Measurements from ENCODE around the gene TCHP. TPM values are rescaled to one million over a fixed set of nuclear protein-coding genes. Genes with fewer than 3 reads are reported as not detected.

TCHP gene
- total RNA-seq, 1 donor from 2014 or later: 20.8 TPM

- peaks cover 37% of the 10 kb centered on the region for H3K36me3 Mint-ChIP-seq (ENCODE audit: low read depth, unreplicated experiment)
Measured at GRCh38 chr12:109963330-109963729, 63.3 kb downstream of the TCHP start.

GRCh38 chr12:109963743-109964429 is 63.8 kb downstream of the TCHP start:
- no peak overlapping the region for H3K27ac Mint-ChIP-seq (ENCODE audit: unreplicated experiment)
- H3K4me1 Mint-ChIP-seq (ENCODE audit: unreplicated experiment): no peaks in the 10 kb centered on the region
- DNase-seq (ENCODE audit: low spot score): no peak
- H3K36me3 Mint-ChIP-seq (ENCODE audit: low read depth, unreplicated experiment): peaks cover 32% of the 10 kb centered on the region
- no peaks in the 10 kb centered on the region for H3K9me3 Mint-ChIP-seq (ENCODE audit: unreplicated experiment)
- TF ChIP-seq CTCF (IDR thresholded peaks at IDR 0.05; ENCODE audit: unreplicated experiment): no peak
- no peaks in the 10 kb centered on the region for H3K27me3 Mint-ChIP-seq (ENCODE audit: unreplicated experiment)
- H3K4me3 Mint-ChIP-seq (ENCODE audit: unreplicated experiment): peak overlapping the region; percentile 28

More at GRCh38 chr12:109963330-109963729, 63.3 kb downstream of the TCHP start:
- Mint-ChIP-seq H3K9me3 (ENCODE audit: unreplicated experiment) (no peaks in the 10 kb centered on the region), H3K4me1 (ENCODE audit: unreplicated experiment) (no peaks in the 10 kb centered on the region), H3K4me3 (ENCODE audit: unreplicated experiment) (no peak overlapping the region), H3K27me3 (ENCODE audit: unreplicated experiment) (no peaks in the 10 kb centered on the region), H3K27ac (ENCODE audit: unreplicated experiment) (no peak overlapping the region)
- no peak for TF ChIP-seq CTCF (IDR thresholded peaks at IDR 0.05; ENCODE audit: unreplicated experiment)
- DNase-seq (ENCODE audit: low spot score): no peak

- Mint-ChIP-seq H3K36me3 (ENCODE audit: low read depth, unreplicated experiment) (peaks cover 25% of the 10 kb centered on the region), H3K4me3 (ENCODE audit: unreplicated experiment) (no peak overlapping the region), H3K27me3 (ENCODE audit: unreplicated experiment) (no peaks in the 10 kb centered on the region), H3K27ac (ENCODE audit: unreplicated experiment) (no peak overlapping the region), H3K9me3 (ENCODE audit: unreplicated experiment) (no peaks in the 10 kb centered on the region), H3K4me1 (ENCODE audit: unreplicated experiment) (no peaks in the 10 kb centered on the region)
- no peak for DNase-seq (ENCODE audit: low spot score)
- TF ChIP-seq CTCF (IDR thresholded peaks at IDR 0.05; ENCODE audit: unreplicated experiment): no peak
Measured at GRCh38 chr12:109966546-109966945, 66.5 kb downstream of the TCHP start.

GRCh38 chr12:109967383-109968031 is 67.4 kb downstream of the TCHP start:
- H3K4me1 Mint-ChIP-seq (ENCODE audit: unreplicated experiment): no peaks in the 10 kb centered on the region
- H3K4me3 Mint-ChIP-seq (ENCODE audit: unreplicated experiment): no peak overlapping the region
- peaks cover 27% of the 10 kb centered on the region for H3K36me3 Mint-ChIP-seq (ENCODE audit: low read depth, unreplicated experiment)
- H3K27me3 Mint-ChIP-seq (ENCODE audit: unreplicated experiment): no peaks in the 10 kb centered on the region
- H3K9me3 Mint-ChIP-seq (ENCODE audit: unreplicated experiment): no peaks in the 10 kb centered on the region
- DNase-seq (ENCODE audit: low spot score): no peak
- TF ChIP-seq CTCF (IDR thresholded peaks at IDR 0.05; ENCODE audit: unreplicated experiment): no peak
- no peak overlapping the region for H3K27ac Mint-ChIP-seq (ENCODE audit: unreplicated experiment)

Other genes with a start within 250 kb of the TCHP start
- 14.2 TPM for gene FAM222A, start 186.4 kb upstream of the TCHP start, total RNA-seq (ENCODE audit: unreplicated experiment)
- 7.0 TPM for gene TRPV4, start 66.9 kb upstream of the TCHP start, total RNA-seq (ENCODE audit: unreplicated experiment)
- gene GLTP, start 19.7 kb upstream of the TCHP start, total RNA-seq (ENCODE audit: unreplicated experiment): 51.2 TPM
- gene GIT2, start 96.1 kb downstream of the TCHP start, total RNA-seq (ENCODE audit: unreplicated experiment): 89.1 TPM
- gene ANKRD13A, start 99.2 kb downstream of the TCHP start, total RNA-seq (ENCODE audit: unreplicated experiment): 55.4 TPM
- 21.9 TPM for gene C12orf76, start 148.2 kb downstream of the TCHP start, total RNA-seq (ENCODE audit: unreplicated experiment)
- 18.7 TPM for gene IFT81, start 224.1 kb downstream of the TCHP start, total RNA-seq (ENCODE audit: unreplicated experiment)